ENCODE data around the gene ORM2. TPM values are rescaled to one million over a fixed set of nuclear protein-coding genes. Genes with fewer than 3 reads are reported as not detected.

ORM2 gene
- total and polyA plus RNA-seq, 2 of the 4 experiments (the other 2 are of a cell fraction), result not detected

- TF ChIP-seq RCOR1 (IDR thresholded peaks at IDR 0.05; ENCODE audit: insufficient replicate concordance, low read length) (no peak), USF2 (IDR thresholded peaks at IDR 0.05; ENCODE audit: low read depth, low read length) (no peak), MAFK (IDR thresholded peaks at IDR 0.05; ENCODE audit: low read depth, low read length) (no peak), NFE2L2 (IDR thresholded peaks at IDR 0.05; ENCODE audit: low read depth, low read length) (no peak), MXI1 (IDR thresholded peaks at IDR 0.05; ENCODE audit: borderline replicate concordance, low read depth, low read length) (no peak), RAD21 (IDR thresholded peaks at IDR 0.05; ENCODE audit: low read length) (no peak)
- ATAC-seq (ENCODE audit: low read depth) (no peak), DNase-seq (no peak)
- Histone ChIP-seq H3K4ac (ENCODE audit: low read depth, low read length) (no peak overlapping the region), H3K9ac (ENCODE audit: low read depth, low read length) (no peak overlapping the region), H2BK120ac (ENCODE audit: low read depth, low read length) (no peak overlapping the region), H3K14ac (replicated peaks; ENCODE audit: low read depth, low read length) (no peak overlapping the region), H3K27ac (ENCODE audit: insufficient read depth, low read length) (no peak overlapping the region), H3K4me2 (ENCODE audit: low read depth, low read length) (no peak overlapping the region), H3K9me3 (ENCODE audit: control insufficient read depth, insufficient read depth, low read length) (no peaks in the 10 kb centered on the region), H2BK15ac (ENCODE audit: low read depth, low read length) (no peak overlapping the region), H3K56ac (ENCODE audit: extremely low read depth, insufficient read depth, low read length) (no peak overlapping the region), H2AK9ac (replicated peaks; ENCODE audit: low read depth, low read length, poor library complexity) (no peak overlapping the region), H4K20me1 (ENCODE audit: insufficient read depth, low read length) (no peaks in the 10 kb centered on the region), H2AFZ (replicated peaks; ENCODE audit: low read length, poor library complexity) (no peak overlapping the region), H4K91ac (ENCODE audit: insufficient read depth, low read depth, low read length) (no peak overlapping the region), H4K5ac (ENCODE audit: low read depth, low read length) (no peak overlapping the region), H3K4me3 (ENCODE audit: insufficient read depth, low read depth, low read length) (no peak overlapping the region), H3K36me3 (ENCODE audit: control insufficient read depth, insufficient read depth, low read length) (peaks cover 20% of the 10 kb centered on the region), H4K8ac (ENCODE audit: low read depth in 2 of 2, low read length in 2 of 2) (no peak overlapping the region), H2AK5ac (ENCODE audit: low read depth, low read length) (no peak overlapping the region), H3K4me1 (ENCODE audit: control insufficient read depth, insufficient read depth, low read length) (no peaks in the 10 kb centered on the region), H3K79me1 (ENCODE audit: low read depth in 1 of 2, low read length in 2 of 2) (no peaks in the 10 kb centered on the region), H3K9me1 (ENCODE audit: insufficient read depth, low read length) (no peaks in the 10 kb centered on the region), H2BK5ac (ENCODE audit: low read depth, low read length, poor library complexity, severe bottlenecking) (no peak overlapping the region), H3K23ac (ENCODE audit: low read depth, low read length) (no peak overlapping the region), H2BK20ac (ENCODE audit: low read depth, low read length) (no peak overlapping the region), H3K18ac (ENCODE audit: low read depth, low read length) (no peak overlapping the region), H3K27me3 (ENCODE audit: control insufficient read depth, insufficient read depth, low read length) (no peaks in the 10 kb centered on the region)
- dilution Hi-C loops (cut with HindIII; ENCODE audit: low sequenced_read_pairs, unreplicated experiment), result no loop called here
- 93% methylated on average over 11 of the region's 15 CpGs; no CpG with 5 or more reads in 1 of the 2 experiments for WGBS, 2 experiments (ENCODE audit: extremely low coverage in 2 of 2, insufficient read length in 1 of 2)
- in situ Hi-C loops (cut with MboI; ENCODE audit: low sequenced_read_pairs), result no loop called here
- intact Hi-C loops (cut with micrococcal nuclease), result loop anchor here (10.0 kb wide), 1 partner anchor 615 kb away; no protein-coding TSS in a partner anchor
- no TSS peak for BruUV-seq (replicated peaks)
- ChIA-PET CTCF (interaction anchor here (1.0 kb wide), 1 partner anchor 200 kb away, joined by 3 read pairs; no protein-coding TSS in a partner anchor), POLR2A (ENCODE audit: unreplicated experiment) (no interaction called here)
These were observed 30.1 kb upstream of the ORM2 start for GRCh38 chr9:114299286-114300152.

Measured in IMR-90 (cell line).